Stimulated activated CD4-positive, alpha-beta T cell treated with anti-CD3 and anti-CD28 coated beads, TNF-alpha, amount 100 ng/mL, for 48 hours (primary cell): Measurements from ENCODE around the gene SMOC1.

ENCODE experiments used
- DNase-seq, 3 donors: peaks; one replicate each; pipeline ENCODE4 v3.0.0-alpha.2; 2020; ENCODE audit warnings: low read depth in 3 of 3

SMOC1 gene, protein sequence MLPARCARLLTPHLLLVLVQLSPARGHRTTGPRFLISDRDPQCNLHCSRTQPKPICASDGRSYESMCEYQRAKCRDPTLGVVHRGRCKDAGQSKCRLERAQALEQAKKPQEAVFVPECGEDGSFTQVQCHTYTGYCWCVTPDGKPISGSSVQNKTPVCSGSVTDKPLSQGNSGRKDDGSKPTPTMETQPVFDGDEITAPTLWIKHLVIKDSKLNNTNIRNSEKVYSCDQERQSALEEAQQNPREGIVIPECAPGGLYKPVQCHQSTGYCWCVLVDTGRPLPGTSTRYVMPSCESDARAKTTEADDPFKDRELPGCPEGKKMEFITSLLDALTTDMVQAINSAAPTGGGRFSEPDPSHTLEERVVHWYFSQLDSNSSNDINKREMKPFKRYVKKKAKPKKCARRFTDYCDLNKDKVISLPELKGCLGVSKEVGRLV

DNA sequence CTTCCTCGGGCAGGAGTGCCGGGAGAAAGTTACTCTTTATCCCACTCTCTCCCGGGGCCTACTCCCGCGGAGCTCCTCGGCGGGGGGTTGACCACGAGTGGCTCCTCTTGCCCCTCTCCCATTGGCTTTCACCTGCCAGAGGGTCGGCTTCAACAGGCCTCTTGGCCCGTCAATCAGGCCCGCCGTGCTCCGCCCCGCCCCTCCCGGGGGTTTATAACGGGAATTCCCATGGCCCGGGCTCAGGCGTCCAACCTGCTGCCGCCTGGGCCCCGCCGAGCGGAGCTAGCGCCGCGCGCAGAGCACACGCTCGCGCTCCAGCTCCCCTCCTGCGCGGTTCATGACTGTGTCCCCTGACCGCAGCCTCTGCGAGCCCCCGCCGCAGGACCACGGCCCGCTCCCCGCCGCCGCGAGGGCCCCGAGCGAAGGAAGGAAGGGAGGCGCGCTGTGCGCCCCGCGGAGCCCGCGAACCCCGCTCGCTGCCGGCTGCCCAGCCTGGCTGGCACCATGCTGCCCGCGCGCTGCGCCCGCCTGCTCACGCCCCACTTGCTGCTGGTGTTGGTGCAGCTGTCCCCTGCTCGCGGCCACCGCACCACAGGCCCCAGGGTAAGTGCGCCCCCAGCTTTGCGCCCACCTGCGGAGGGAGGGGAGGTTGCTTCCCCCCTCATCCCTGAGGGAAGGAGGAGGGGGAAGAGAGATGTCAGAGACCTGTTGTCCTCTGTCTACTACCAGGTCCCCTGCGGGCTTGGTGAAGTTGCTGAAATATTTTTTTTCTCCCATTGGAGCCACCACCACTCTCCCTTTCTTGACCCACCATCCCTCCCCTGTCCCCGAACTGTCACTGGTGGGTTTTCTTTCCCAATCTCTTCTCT lies at the start of gene SMOC1:
SMOC1 (plus strand) TSS at position 242 of the 869 bp plus-strand sequence; CDS start at position 505, 263 bp downstream.
- peak in 2 of 3 donors; percentile 4 to 8 for DNase-seq

DNA sequence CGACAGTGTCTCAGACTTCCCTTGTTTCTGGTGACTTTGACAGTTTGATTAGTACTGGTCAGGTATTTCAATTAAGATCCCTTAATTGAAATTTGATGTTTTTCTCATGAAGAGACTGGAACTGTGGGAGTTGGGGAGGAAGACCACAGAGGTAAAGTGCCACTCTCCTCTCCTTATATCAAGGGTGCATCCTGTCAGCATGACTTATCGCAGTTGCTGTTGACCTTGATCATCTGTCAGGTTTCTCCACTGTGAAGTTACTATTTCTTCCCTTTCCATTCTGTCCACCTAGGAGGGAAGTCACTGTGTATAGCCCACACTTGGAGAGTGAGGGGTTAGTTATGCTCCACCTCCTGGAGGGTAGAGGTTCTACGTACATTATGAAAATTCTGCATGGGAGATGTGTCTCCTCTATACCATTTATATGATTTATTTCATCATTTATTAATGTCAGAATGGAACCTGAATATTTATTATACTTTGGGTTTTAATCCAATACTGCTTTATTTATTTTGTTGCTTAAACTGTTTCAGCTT lies 40.3 kb upstream of the SMOC1 start:
- DNase-seq: no peak

DNA sequence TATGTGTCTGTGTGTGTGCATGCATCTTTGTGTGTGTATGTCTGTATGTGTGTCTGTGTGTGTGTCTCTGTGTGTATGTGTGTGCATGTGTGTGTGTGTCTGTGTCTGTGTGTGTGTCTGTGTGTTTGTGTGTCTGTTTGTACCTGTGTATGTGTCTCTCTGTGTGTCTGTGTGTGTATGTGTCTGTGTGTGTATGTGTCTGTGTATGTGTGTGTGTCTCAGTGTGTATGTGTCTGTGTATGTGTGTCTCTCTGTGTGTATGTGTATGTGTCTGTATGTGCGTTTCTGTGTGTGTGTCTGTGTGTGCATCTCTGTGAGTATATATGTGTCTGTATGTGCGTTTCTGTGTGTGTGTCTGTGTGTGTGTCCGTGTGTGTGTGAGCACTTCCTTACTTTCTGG lies 39.6 kb upstream of the SMOC1 start:
- DNase-seq: no peak

DNA sequence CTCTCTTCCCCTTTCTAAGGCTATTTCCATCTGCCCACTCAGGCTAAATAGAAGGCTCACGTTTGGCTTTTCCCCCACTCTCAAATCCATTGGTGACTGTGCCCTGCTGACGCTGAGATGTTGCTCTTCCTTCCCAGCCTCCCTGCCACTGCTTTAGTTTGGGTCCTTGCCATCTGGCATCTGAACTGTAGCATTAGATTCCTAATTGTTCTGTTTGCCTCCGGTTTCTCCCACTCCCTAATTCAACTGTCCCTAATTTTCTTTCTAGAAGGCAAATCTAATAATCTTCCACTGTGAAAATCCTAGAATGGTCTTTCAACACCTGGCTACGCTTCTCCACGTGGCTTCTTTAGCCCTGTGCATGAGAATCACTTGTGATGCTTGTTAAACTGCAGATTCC lies 37.6 kb upstream of the SMOC1 start:
- no peak for DNase-seq

DNA sequence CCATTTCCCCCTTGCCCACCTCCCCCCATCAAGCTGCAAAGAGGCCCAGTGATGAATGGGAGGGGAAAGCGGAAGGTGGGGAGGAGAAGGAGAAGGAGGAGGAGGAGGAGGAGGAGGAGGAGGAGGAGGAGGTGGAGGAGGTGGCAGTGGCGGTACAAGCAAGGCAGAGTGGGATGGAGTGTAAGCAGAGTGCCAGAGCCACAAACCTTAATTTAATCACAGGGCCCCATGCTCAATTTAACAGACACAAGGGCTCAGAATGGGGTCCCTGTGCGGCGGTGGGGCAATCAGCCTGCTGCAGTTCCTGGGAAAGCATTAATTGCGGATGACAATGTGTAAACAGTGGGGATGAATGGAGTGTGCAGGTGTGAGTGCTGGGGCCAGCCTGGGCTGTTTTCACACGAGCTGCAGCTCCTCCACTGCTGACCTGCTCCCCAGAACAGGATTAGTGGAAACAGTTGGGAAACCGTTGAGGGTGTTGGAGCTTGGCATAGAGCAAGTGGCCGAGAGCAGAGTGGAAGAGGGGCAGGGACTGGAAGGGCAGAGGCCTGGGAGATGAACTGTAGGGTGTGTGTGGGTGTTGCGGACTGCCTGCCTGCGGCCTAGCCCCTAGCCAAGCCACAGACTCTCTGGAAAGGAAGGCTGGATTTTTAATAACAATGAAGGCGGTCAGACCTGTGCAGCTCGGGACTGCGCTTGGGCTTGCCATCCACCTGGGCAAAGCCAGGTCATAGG lies 36.4 kb upstream of the SMOC1 start:
- no peak for DNase-seq

DNA sequence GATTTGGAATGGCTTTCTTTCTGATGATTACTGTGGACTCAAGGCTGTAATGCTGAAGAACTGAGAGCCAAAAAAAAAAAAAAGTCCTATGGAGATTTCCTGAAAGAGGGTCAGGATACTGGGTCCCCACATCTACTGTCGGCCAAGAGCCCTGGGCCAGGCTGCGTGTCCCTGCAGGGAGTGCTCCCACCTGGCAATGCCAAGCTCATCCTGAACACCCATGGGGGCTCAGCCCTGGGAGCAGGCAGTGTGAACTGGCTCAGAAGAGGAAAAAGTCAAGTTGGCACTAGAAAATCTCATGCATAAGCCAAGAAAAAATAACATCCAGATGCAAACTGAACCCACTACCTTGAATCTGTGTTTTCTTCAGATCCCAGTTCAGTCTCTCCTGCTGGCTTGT lies 35.0 kb upstream of the SMOC1 start:
- no peak for DNase-seq

DNA sequence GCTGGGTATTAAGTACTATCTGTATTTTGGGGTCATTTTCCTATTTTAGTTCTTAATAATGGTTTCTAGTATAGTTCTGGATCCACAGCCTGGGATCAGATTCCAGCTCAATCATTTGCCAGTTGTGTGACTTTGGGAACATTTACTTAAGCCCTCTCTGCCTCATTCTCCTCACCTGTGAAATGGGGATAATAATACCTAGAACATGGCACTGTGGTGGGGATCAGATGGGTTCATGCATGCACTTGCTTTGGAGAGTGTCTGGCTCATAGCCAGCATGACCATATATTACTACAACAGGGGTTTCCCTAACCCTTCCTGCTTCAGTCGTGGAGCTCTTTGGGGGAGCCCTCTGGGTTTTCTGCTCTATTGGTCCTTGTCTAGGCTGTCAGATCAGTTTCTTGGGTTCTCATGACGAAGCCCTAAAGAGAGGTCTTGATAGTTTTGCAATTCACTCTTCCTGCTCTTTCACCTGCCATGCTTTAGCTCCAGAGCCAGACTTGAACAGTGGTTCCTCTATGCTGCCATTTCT lies 34.1 kb upstream of the SMOC1 start:
- no peak for DNase-seq

DNA sequence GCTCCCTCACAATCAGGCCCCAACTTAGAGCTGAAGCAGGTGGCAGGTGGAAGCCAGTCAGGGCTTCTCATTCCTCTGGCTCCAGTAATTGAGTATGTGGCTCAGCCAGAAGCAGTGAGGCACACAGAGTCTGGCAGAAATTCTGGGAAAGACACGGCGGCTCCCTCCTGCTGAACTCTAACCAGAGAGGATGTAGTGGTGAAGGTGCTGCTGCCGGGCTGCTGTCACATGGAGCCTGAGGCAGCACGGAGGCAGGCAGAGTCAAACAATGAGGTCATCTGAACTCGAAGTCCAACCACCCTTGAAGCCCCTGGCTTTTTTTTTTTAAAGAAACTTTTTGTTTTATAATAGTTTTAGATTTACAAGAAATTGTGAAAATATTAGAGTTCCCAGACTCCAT lies 33.4 kb upstream of the SMOC1 start:
- no peak for DNase-seq

DNA sequence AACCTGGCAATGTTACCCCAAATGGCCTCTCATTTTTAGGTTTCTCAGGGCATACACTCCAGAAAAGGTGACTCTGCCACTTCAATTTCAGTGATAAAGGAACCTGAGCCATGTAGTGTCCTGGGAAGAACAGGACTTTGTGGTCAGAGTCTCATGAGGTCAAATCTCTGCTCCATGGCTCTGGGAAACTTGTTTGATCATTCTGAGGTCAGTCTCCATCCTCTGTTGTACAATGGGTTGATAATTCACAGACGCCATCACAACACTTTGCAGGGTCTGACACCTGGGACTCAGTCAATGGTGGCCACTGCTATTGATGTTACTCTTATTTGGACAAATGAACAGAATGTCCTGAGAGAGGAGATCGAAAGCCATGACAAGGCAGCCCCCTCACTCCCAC lies 31.1 kb upstream of the SMOC1 start:
- no peak for DNase-seq

DNA sequence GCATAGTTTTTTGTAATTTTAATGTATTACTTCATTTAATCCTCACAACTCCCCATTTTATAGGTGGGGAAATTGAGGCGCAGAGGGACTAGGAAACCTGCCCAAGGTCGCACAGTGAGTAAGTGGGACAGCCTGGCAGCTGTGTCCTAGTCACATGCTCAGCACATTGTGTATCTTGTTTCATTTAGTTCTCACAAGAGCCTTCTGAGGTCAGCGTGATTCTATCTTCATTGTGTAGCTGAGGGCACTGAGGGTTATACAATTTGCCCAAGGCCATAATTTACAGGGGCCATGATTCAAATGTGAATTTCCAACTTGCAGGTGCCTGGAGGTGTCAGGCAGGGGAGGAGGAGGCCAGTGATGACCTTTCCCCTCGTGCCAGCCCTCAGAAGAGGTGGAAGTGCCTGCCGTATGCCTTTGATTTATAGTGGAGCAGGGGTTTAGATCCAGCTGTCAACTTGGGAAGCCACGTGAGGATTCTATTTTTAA lies 30.3 kb upstream of the SMOC1 start:
- no peak for DNase-seq

DNA sequence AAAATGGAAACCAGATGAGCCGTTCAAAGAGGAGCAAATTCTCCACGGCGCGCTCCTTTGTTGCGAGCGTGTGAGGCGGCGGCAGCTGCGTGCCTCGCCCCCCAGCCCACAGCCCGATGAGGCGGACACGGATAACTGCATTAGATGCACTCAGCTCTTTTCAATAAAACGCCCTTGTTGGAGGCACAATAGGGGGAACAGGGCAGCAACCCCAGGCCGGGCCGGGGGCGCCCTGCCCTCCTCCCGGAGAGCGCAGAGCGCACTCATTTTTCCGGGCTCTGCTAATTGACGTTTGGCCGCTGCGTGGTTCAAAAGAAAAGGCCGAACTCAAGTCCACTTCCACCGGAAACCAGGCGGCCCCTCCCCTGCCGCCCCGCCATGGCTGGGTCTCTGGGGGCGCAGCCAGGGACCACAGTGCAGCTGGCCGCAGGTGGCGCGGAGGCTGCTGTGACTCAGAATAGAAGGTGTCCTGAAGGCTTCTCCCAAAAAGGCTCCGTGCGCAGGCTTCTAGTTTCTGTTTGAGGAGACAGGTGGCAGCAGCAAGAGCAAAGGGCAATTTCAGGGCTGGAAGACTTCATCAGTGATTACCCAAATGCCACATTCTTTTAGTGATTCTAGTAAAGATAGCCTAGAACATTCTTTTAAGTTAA lies 29.0 kb upstream of the SMOC1 start:
- no peak for DNase-seq

DNA sequence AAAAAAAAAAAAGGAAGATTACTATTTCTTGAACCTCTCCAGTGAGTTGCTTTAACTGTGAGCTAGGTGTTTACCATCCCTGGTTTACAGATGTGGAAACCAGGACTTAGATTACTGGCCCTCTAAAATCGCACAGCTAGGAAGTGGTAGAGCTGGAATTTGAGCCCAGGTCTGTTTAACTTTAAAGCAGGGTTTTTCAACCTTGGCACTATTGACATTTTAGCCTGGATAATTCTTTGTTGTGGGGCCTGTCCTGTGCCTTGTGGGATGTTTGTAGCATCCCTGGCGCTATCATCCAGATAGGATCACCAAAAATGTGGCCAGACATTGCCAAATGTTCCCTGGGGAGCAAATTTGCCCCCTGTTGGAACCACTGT lies 28.5 kb upstream of the SMOC1 start:
- no peak for DNase-seq

DNA sequence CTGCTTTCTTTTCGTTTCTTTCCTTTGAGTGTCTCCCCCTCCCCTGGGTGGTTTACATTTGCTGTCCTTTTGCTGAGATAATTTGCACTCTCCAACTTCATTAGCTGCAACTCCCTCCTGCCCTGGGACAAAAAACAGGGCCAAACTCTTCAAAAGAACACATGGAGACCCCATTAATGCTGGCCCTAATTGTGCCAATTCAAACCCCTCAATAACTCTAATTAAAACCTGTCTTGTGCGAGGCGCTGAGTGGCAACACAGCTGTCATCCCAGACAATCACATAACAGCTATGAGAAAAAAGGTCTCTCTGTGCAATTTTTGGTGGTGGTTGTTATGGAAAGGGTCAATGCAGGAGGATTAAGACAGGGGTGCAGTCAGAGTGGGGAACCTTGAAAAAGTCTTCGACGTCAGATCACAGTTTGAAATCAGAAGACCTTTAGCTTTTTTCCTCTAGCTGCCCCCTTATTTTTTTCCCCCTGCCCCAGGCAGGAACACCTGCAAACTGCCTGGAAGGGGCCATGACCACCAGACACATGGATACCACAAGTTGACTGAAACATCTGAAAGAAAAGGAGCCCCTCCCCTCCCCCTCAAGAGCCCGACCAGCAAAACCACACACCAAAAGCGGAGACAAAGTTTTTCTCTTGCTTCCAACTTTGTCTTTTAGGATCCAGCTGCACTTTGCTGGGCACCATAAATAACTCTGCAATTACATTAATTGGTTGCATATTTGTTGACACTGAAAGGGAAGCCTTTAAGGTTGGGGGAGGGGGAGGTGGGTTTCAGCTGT lies 26.5 kb upstream of the SMOC1 start:
- no peak for DNase-seq

DNA sequence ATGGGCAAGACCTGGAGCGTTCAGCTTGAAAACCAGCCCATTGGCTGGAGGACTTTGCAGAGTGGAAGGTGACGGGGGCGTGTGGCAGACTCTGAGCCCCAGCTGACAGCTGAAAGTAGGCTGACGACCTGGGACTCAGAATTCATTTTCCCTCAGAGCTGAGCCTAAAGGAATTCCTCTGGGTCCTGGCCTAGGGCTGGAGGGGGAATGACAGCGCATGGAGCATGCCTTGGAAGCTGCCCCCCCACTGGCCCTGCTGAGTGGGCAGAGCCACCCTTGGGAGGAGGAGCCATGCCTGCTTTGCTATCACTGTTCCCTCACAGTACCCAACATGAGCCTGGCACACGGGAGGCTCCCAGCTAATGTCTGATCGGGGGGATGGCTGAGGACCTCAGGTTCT lies 25.4 kb upstream of the SMOC1 start:
- no peak for DNase-seq

DNA sequence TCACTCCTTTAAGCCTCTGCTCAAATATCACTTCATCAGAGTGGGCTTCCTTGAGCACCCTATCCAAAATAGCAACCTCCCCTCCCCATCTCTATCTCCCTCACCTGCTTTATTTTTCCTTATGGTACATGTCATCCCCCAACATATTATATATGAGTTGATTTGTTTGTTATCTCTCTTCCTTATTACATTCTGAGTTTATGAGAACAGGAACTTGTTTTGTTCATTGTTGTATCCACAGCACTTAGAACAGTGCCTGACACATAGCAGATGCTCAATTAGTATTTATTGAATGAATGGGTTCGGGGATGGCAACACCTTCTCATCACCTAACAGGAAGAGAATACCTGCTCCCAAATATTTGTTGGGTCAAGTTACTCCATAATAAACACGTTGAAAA lies 24.6 kb upstream of the SMOC1 start:
- no peak for DNase-seq

DNA sequence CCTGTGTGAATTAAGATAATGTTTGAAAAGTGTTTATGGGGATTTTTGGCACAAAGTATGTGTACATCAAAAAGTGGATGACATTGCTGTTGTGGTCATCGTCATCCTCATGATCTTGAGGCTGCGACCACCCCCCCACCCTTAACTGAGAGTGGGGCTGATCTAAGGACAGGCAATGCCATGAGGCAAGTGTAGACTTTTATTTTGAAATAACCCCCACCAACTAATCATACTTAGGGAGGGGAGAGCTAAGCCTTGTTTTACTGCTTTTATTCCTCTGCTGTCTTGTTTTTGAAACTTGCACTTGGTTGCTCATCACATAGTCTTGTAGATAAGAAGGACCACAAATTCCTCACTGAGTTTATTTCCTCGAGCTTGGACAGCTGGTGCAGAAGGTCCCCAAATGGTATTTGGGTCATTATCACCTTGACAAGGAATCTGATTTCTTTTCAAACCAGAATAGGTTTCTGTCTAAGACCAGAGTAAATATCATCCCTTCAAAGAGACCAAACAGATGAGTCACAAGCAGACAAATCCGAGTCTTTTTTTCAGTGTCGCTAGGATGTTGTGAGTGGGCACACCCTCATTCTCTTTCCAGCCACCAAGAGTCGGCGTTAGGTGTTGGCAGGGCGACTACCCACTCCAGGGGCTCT lies 23.9 kb upstream of the SMOC1 start:
- DNase-seq: no peak

DNA sequence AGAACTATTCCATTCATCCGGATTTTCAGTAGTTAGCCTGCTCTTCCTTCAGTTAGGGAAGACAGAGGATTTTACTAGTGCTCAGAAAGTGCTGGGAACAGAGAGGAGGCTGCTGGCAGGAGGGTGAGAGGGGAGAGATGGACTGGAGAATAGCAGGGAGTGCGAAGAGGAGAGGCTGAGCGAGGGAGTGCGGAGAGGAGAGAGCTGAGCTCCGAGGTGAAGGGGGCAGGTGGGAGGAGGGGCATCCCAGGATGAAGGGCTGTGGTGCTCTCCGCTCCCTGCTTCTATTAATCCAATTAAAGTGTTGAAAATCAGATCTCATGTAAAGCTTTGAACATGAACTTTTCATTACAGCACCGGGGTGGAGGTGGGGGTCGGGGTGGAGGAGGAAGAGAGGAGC lies 20.4 kb upstream of the SMOC1 start:
- DNase-seq: no peak

DNA sequence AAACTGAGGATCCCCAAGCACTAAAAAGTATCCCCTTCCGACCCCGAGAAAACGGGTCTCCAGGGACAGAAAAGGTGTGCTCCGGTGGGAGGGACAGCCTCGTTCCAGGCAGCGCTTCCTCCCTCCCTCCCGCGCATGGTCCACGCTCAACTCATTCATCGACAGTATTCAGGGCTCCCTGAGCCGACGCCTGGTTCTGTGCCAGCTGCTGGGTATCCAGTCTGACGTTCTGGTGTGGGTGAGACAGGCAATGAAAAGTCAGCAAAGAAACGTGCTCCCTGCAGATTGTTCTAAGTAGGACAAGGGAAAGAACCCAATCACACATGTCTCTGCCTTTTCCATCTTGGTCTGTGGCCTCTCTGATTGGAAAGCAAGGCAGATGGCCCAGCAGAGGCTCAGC lies 19.6 kb upstream of the SMOC1 start:
- DNase-seq: no peak

DNA sequence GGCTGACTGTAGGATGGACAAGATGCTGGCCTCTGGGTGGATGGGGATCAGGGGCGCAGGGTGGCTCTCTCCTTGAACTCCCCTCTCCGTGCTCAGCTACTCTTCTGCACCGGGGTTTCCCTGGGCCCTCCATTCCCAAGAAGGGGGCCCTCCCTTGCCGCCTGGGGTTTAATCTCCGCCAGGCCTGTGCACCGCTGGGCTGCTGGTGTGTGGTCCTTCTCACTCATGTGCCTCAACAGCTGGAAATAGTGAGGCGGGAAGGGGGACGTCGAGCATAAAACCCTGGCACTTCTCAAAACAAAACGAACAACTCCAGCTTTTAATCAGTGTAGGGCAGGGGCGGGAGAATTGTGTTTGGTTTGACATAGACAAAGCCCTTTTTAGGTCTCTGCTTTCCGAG lies 19.0 kb upstream of the SMOC1 start:
- DNase-seq: no peak
